Esophagus squamous epithelium (tissue), 4 donors: Measurements from ENCODE around the gene FAM174B.

Experiments used
- POLR2A ChIP-seq, 4 donors: fragments of 450-650 bp; IDR thresholded peaks; one replicate each; pipeline ENCODE4 v1.6.1; 2017; ENCODE audit warnings: antibody characterized with exemption in 4 of 4, mild to moderate bottlenecking in 4 of 4, moderate library complexity in 3 of 4
- TF ChIP-seq, protein P1 (sequence below), 6 experiments: fragments of 450-650 bp in 4 of 6; fragments of 200-600 bp in 2 of 6; sonication (generic) in 2 of 6; IDR thresholded peaks; one replicate each; pipeline ENCODE4 v1.5.1; 2016 to 2019; ENCODE audit warnings: antibody characterized with exemption in 6 of 6, mild to moderate bottlenecking in 4 of 6, moderate library complexity in 4 of 6

DNA sequence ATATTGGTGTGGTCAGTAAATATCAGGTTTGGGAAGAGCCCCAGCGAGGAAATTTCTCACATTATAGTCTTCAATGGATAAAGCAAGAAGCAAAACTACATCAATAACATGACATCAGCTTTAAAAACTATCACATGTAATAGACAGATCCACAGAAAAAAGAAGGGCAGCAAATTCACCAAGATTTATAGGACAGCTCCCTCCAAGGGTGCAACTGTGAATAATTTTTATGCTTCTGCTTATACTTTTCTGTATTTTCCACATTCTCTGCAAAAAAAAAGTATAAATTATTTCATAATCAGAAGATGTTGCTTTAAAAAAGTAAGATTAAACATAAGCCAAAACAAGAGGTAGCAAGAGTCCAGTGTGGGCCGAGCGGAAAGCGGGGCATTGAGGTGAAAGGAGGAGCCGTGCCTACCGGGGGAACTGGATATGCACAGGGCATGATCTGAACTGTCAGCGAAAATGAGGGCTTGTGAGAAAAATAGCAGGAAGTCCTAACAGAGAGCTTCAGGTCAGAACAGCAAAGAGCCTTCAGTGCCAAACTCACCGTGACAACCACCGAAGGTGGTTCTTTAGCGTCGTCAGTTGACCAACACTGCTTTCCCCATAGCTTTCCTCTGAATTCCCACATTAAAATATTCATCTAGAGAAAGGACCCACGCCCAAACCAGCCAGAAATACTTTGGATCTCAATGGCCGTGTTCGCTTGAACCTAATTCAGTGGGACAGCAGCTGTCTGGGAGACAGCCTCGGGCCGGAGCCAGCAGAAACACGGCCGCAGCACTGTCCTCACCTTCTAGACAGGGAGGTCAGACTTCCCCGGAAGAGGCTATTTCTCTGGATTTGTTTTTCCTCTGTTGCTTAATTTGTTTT lies 59.8 kb downstream of the FAM174B start:
- TF ChIP-seq, protein P1, sequence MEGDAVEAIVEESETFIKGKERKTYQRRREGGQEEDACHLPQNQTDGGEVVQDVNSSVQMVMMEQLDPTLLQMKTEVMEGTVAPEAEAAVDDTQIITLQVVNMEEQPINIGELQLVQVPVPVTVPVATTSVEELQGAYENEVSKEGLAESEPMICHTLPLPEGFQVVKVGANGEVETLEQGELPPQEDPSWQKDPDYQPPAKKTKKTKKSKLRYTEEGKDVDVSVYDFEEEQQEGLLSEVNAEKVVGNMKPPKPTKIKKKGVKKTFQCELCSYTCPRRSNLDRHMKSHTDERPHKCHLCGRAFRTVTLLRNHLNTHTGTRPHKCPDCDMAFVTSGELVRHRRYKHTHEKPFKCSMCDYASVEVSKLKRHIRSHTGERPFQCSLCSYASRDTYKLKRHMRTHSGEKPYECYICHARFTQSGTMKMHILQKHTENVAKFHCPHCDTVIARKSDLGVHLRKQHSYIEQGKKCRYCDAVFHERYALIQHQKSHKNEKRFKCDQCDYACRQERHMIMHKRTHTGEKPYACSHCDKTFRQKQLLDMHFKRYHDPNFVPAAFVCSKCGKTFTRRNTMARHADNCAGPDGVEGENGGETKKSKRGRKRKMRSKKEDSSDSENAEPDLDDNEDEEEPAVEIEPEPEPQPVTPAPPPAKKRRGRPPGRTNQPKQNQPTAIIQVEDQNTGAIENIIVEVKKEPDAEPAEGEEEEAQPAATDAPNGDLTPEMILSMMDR (IDR thresholded peaks at IDR 0.05) = peak in 1 of 6 experiments; percentile 10
- no peak for TF ChIP-seq POLR2A (IDR thresholded peaks at IDR 0.05)
